Myocyte (in vitro differentiated cells): Measurements from ENCODE around the gene OPN1LW. TPM values are rescaled to one million over a fixed set of nuclear protein-coding genes. Genes with fewer than 3 reads are reported as not detected.

Experiments
- total RNA-seq: library from RNA; depleted of rRNA; stranded (reverse); fragments of >200 nt; gene quantifications from 2 replicates; pipeline ENCODE4 v1.2.3, GENCODE V29; 2014

Gene OPN1LW
- total RNA-seq, 1 donor from 2014 or later = not detected

Other genes with a start within 250 kb of the OPN1LW start
- gene AVPR2, start 239.6 kb upstream of the OPN1LW start, total RNA-seq = 0.48 and 1.0 TPM in 2 replicates
- 12.8 and 18.2 TPM in 2 replicates for gene ARHGAP4, start 218.0 kb upstream of the OPN1LW start, total RNA-seq
- gene NAA10, start 209.2 kb upstream of the OPN1LW start, total RNA-seq = 120 and 132 TPM in 2 replicates
- 2.5 and 2.7 TPM in 2 replicates for gene RENBP, start 199.6 kb upstream of the OPN1LW start, total RNA-seq
- 27.1 and 33.8 TPM in 2 replicates for gene HCFC1, start 172.4 kb upstream of the OPN1LW start, total RNA-seq
- gene TMEM187, start 171.5 kb upstream of the OPN1LW start, total RNA-seq = 10.9 and 11.9 TPM in 2 replicates
- 83.3 and 90.4 TPM in 2 replicates for gene IRAK1, start 124.3 kb upstream of the OPN1LW start, total RNA-seq
- 28.5 and 29.9 TPM in 2 replicates for gene MECP2, start 46.5 kb upstream of the OPN1LW start, total RNA-seq
- gene OPN1MW, start 38.4 kb downstream of the OPN1LW start, total RNA-seq = not detected in 2 replicates
- gene OPN1MW2, start 75.5 kb downstream of the OPN1LW start, total RNA-seq = not detected in 2 replicates
- gene OPN1MW3, start 113.3 kb downstream of the OPN1LW start, total RNA-seq = not detected in 2 replicates
- gene TEX28, start 150.9 kb downstream of the OPN1LW start, total RNA-seq = not detected in 2 replicates
- gene TKTL1, start 151.6 kb downstream of the OPN1LW start, total RNA-seq = 0.26 TPM in 1 of 2 replicates, not detected in the other
- gene FLNA, start 230.4 kb downstream of the OPN1LW start, total RNA-seq = 410 and 518 TPM in 2 replicates
- 43.2 and 53.2 TPM in 2 replicates for gene EMD, start 235.1 kb downstream of the OPN1LW start, total RNA-seq